Left lobe of liver (tissue), 2 donors: ENCODE data around the gene HSF4. TPM values are rescaled to one million over a fixed set of nuclear protein-coding genes. Genes with fewer than 3 reads are reported as not detected.

Experiments used
- ATAC-seq: fragments of 200-7000 bp; cut with Tn5 transposase; one replicate; pipeline ENCODE4 v1.9.1; 2020; ENCODE audit warnings: mild to moderate bottlenecking, moderate library complexity
- DNase-seq: peaks from one replicate; pipeline ENCODE4 v3.0.0-alpha.2; 2020; ENCODE audit warnings: low spot score
- total RNA-seq: library from RNA; stranded (reverse); gene quantifications from one replicate; pipeline ENCODE4 v1.2.1, GENCODE V29; 2021
- donor health status: DM: no; HTN: no; CAD: no; lungs with moderate emphysema.
- donor health status: DM: no; HTN: yes; CAD: no.

Gene HSF4
- total RNA-seq, 1 donor from 2014 or later: 60.5 TPM

- DNase-seq (no peak), ATAC-seq (no peak)
Observed at GRCh38 chr16:67213197-67214019, 48.9 kb downstream of the HSF4 start.

DNA sequence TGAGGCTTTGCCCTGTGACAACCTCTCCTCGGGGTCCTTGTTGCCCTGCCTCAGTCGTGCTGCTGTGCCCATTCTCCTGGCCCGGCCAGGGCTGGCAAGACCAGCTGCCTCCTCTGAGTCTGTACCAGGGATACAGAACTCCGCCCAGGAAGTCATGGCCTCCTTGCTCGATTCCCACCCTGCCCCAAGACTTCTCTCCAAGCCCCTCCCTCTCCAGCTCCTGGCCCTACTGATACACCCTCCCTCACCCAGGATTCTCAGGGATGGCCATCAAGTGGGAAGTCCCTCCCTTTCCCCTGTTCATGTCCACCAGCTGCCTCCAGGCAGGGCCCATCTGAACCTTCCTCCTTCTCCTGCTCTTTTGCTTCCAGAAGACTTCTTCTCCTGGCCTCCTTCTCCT lies 51.2 kb downstream of the HSF4 start:
- DNase-seq (no peak), ATAC-seq (no peak)

- DNase-seq (no peak), ATAC-seq (peak; percentile 63)
Observed at GRCh38 chr16:67216612-67217490, 52.3 kb downstream of the HSF4 start.

Other genes starting within 250 kb of the HSF4 start
- not detected for gene CDH16, start 245.9 kb upstream of the HSF4 start, total RNA-seq
- gene RRAD, start 239.2 kb upstream of the HSF4 start, total RNA-seq: 0.98 TPM
- gene CIAO2B, start 230.3 kb upstream of the HSF4 start, total RNA-seq: 42.6 TPM
- 286 TPM for gene CES2, start 229.2 kb upstream of the HSF4 start, total RNA-seq
- 80.3 TPM for gene CES3, start 203.5 kb upstream of the HSF4 start, total RNA-seq
- gene CES4A, start 176.2 kb upstream of the HSF4 start, total RNA-seq: 67.7 TPM
- gene CBFB, start 135.6 kb upstream of the HSF4 start, total RNA-seq: 12.2 TPM
- 29.1 TPM for gene PHAF1, start 54.8 kb upstream of the HSF4 start, total RNA-seq
- 1.6 TPM for gene B3GNT9, start 13.7 kb upstream of the HSF4 start, total RNA-seq
- 12.1 TPM for gene TRADD, start 4.8 kb upstream of the HSF4 start, total RNA-seq
- gene FBXL8, start 4.8 kb upstream of the HSF4 start, total RNA-seq: 20.6 TPM
- 40.7 TPM for gene NOL3, start 5.8 kb downstream of the HSF4 start, total RNA-seq
- gene MATCAP1, start 19.2 kb downstream of the HSF4 start, total RNA-seq: 14.9 TPM
- 1.8 TPM for gene EXOC3L1, start 25.4 kb downstream of the HSF4 start, total RNA-seq
- 19.0 TPM for gene E2F4, start 27.4 kb downstream of the HSF4 start, total RNA-seq
- gene ELMO3, start 34.4 kb downstream of the HSF4 start, total RNA-seq: 5.2 TPM
- gene TMEM208, start 62.4 kb downstream of the HSF4 start, total RNA-seq: 44.9 TPM
- 5.9 TPM for gene FHOD1, start 82.7 kb downstream of the HSF4 start, total RNA-seq
- 0.30 TPM for gene SLC9A5, start 84.2 kb downstream of the HSF4 start, total RNA-seq
- 0.20 TPM for gene PLEKHG4, start 114.8 kb downstream of the HSF4 start, total RNA-seq
- gene KCTD19, start 162.0 kb downstream of the HSF4 start, total RNA-seq: not detected
- 0.25 TPM for gene LRRC36, start 162.1 kb downstream of the HSF4 start, total RNA-seq
- gene TPPP3, start 228.8 kb downstream of the HSF4 start, total RNA-seq: 0.40 TPM